H9 (cell line): Measurements from ENCODE around the gene PER2. TPM values are rescaled to one million over a fixed set of nuclear protein-coding genes. Genes with fewer than 3 reads are reported as not detected.

Experiments
- DNase-seq: peaks from one replicate; pipeline ENCODE4 v3.0.0-alpha.2; 2017
- H2AFZ ChIP-seq: one replicate; pipeline ENCODE4 v1.6.1; 2013; ENCODE audit warnings: mild to moderate bottlenecking, low read length, control low read depth, moderate library complexity
- H2AK5ac ChIP-seq: 2 replicates; pipeline ENCODE4 v1.6.1; 2013; ENCODE audit warnings: low read length, control low read depth, mixed read lengths; ENCODE audit not compliant: insufficient read length
- H2BK120ac ChIP-seq: one replicate; pipeline ENCODE4 v1.6.1; 2013; ENCODE audit warnings: low read depth, mild to moderate bottlenecking, low read length, control low read depth, inconsistent platforms; ENCODE audit not compliant: poor library complexity, severe bottlenecking
- H2BK12ac ChIP-seq: 2 replicates; pipeline ENCODE4 v1.6.1; 2013; ENCODE audit warnings: low read length, control low read depth, mixed read lengths, low read depth; ENCODE audit not compliant: insufficient read length
- H2BK15ac ChIP-seq: 2 replicates; pipeline ENCODE4 v1.6.1; 2013; ENCODE audit warnings: low read depth, low read length, control low read depth
- H2BK20ac ChIP-seq: one replicate; pipeline ENCODE4 v1.6.1; 2013; ENCODE audit warnings: low read depth, mild to moderate bottlenecking, low read length, control low read depth, inconsistent platforms; ENCODE audit not compliant: poor library complexity, severe bottlenecking
- H2BK5ac ChIP-seq: 2 replicates; pipeline ENCODE4 v1.6.1; 2013; ENCODE audit warnings: low read length, control low read depth, mixed read lengths; ENCODE audit not compliant: insufficient read length
- H3K14ac ChIP-seq: 2 replicates; pipeline ENCODE4 v1.6.1; 2013; ENCODE audit warnings: low read length, control low read depth; ENCODE audit not compliant: insufficient read depth
- H3K18ac ChIP-seq: 2 replicates; pipeline ENCODE4 v1.6.1; 2013; ENCODE audit warnings: low read depth, mild to moderate bottlenecking, mixed read lengths, low read length, control low read depth; ENCODE audit not compliant: insufficient read length
- H3K23ac ChIP-seq: 2 replicates; pipeline ENCODE4 v1.6.1; 2013; ENCODE audit warnings: low read length, control low read depth, mixed read lengths, low read depth; ENCODE audit not compliant: insufficient read length
- H3K23me2 ChIP-seq: 2 replicates; pipeline ENCODE4 v1.6.1; 2013; ENCODE audit warnings: low read depth, mild to moderate bottlenecking, mixed read lengths, low read length, control low read depth; ENCODE audit not compliant: insufficient read length, poor library complexity, severe bottlenecking
- H3K27ac ChIP-seq: 2 replicates; pipeline ENCODE4 v1.5.1; 2013; ENCODE audit warnings: low read length, control low read depth, mixed read lengths, low read depth; ENCODE audit not compliant: insufficient read length
- H3K27me3 ChIP-seq: 2 replicates; pipeline ENCODE4 v1.6.1; 2013; ENCODE audit warnings: low read length, control low read depth, inconsistent platforms; ENCODE audit not compliant: insufficient read depth
- H3K4ac ChIP-seq: 2 replicates; pipeline ENCODE4 v1.6.1; 2013; ENCODE audit warnings: low read depth, mild to moderate bottlenecking, control low read depth, inconsistent platforms, low read length, moderate library complexity
- H3K4me1 ChIP-seq: 2 replicates; pipeline ENCODE4 v1.6.1; 2013; ENCODE audit warnings: low read length, control low read depth, inconsistent platforms; ENCODE audit not compliant: insufficient read depth
- H3K4me2 ChIP-seq: 2 replicates; pipeline ENCODE4 v1.6.1; 2013; ENCODE audit warnings: low read length, control low read depth, mixed read lengths; ENCODE audit not compliant: insufficient read length, insufficient read depth
- H3K56ac ChIP-seq: 2 replicates; pipeline ENCODE4 v1.6.1; 2013; ENCODE audit warnings: low read depth, mild to moderate bottlenecking, mixed read lengths, low read length, control low read depth; ENCODE audit not compliant: insufficient read length
- H3K79me1 ChIP-seq: 2 replicates; pipeline ENCODE4 v1.6.1; 2013; ENCODE audit warnings: low read depth, mild to moderate bottlenecking, moderate library complexity, low read length, control low read depth, inconsistent platforms; ENCODE audit not compliant: insufficient read depth, poor library complexity, severe bottlenecking
- H3K79me2 ChIP-seq: 2 replicates; pipeline ENCODE4 v1.6.1; 2013; ENCODE audit warnings: low read length, control low read depth, inconsistent platforms; ENCODE audit not compliant: insufficient read depth
- H3K9ac ChIP-seq: 2 replicates; pipeline ENCODE4 v1.6.1; 2013; ENCODE audit warnings: low read length, control low read depth, mixed read lengths; ENCODE audit not compliant: insufficient read length; ENCODE audit errors: extremely low read depth
- H3K9me3 ChIP-seq: one replicate; pipeline ENCODE4 v1.6.1; 2013; ENCODE audit warnings: low read depth, low read length, inconsistent platforms; ENCODE audit not compliant: control insufficient read depth
- H3T11ph ChIP-seq: one replicate; pipeline ENCODE4 v1.6.1; 2013; ENCODE audit warnings: mild to moderate bottlenecking, low read length, control low read depth, inconsistent platforms
- H4K20me1 ChIP-seq: one replicate; pipeline ENCODE4 v1.6.1; 2013; ENCODE audit not compliant: control insufficient read depth, insufficient read length, insufficient read depth
- H4K5ac ChIP-seq: 2 replicates; pipeline ENCODE4 v1.6.1; 2013; ENCODE audit warnings: low read depth, mild to moderate bottlenecking, mixed read lengths, low read length, control low read depth; ENCODE audit not compliant: insufficient read length
- H4K8ac ChIP-seq: replicated peaks from 2 replicates; pipeline ENCODE4 v1.6.1; 2013; ENCODE audit warnings: low read length, control low read depth, mixed read lengths, low read depth; ENCODE audit not compliant: insufficient read length
- H4K91ac ChIP-seq: 2 replicates; pipeline ENCODE4 v1.6.1; 2013; ENCODE audit warnings: low read depth, mild to moderate bottlenecking, moderate library complexity, mixed read lengths, low read length, control low read depth; ENCODE audit not compliant: insufficient read length
- H3K27ac Mint-ChIP-seq, 3 experiments: 2 replicates in 2 of 3; 3 replicates in 1 of 3; pipeline ENCODE4 v1.8.0; 2020 to 2021; ENCODE audit warnings: mixed read lengths in 3 of 3, mild to moderate bottlenecking in 1 of 3, moderate library complexity in 1 of 3
- H3K27me3 Mint-ChIP-seq: 2 replicates; pipeline ENCODE4 v1.8.0; 2021; ENCODE audit warnings: low read depth, mild to moderate bottlenecking, moderate library complexity, mixed read lengths
- H3K36me3 Mint-ChIP-seq, 3 experiments: 2 replicates in 2 of 3; 3 replicates in 1 of 3; pipeline ENCODE4 v1.8.0; 2020 to 2021; ENCODE audit warnings: low read depth in 3 of 3, mixed read lengths in 3 of 3; ENCODE audit not compliant: insufficient read depth in 1 of 3
- H3K4me1 Mint-ChIP-seq, 2 experiments: 2 replicates each; pipeline ENCODE4 v1.8.0; 2020; ENCODE audit warnings: mixed read lengths in 2 of 2
- H3K4me3 Mint-ChIP-seq, 2 experiments: 2 replicates in 1 of 2; 3 replicates in 1 of 2; pipeline ENCODE4 v1.8.0; 2020 to 2021; ENCODE audit warnings: mild to moderate bottlenecking in 2 of 2, mixed read lengths in 2 of 2, moderate library complexity in 1 of 2
- H3K9me3 Mint-ChIP-seq, 2 experiments: 2 replicates in 1 of 2; 3 replicates in 1 of 2; pipeline ENCODE4 v1.8.0; 2020; ENCODE audit warnings: mild to moderate bottlenecking in 2 of 2, mixed read lengths in 2 of 2, moderate library complexity in 1 of 2
- CTCF ChIP-seq: fragments of 200-600 bp; sonication (generic); conservative IDR thresholded peaks from 3 replicates; pipeline ENCODE4 v1.8.0; 2021; ENCODE audit warnings: antibody characterized with exemption, mild to moderate bottlenecking
- WGBS: extraction: QIAGEN DNeasy Blood & Tissue Kit; methylation state at CpG from one replicate; pipeline ENCODE4 v1.1.7; 2013; ENCODE audit warnings: missing lambda C conversion rate, low lambda C conversion rate, mixed read lengths; ENCODE audit not compliant: insufficient read length; ENCODE audit errors: extremely low coverage; 5-methylcytosine and 5-hydroxymethylcytosine counted together
- total RNA-seq: library from RNA; stranded (reverse); gene quantifications from 2 replicates; pipeline ENCODE4 v1.2.1, GENCODE V29; 2021

Gene PER2
- total RNA-seq, 1 experiment from 2014 or later = 12.9 TPM

GRCh38 chr2:238270606-238271005 lies 17.8 kb downstream of the PER2 start:
- no peaks in the 10 kb centered on the region for H3K9me3 ChIP-seq
- no peak overlapping the region for H2BK12ac ChIP-seq
- H3K4me2 ChIP-seq = no peak overlapping the region
- H3K18ac ChIP-seq = no peak overlapping the region
- Mint-ChIP-seq H3K4me1 (no peaks in the 10 kb centered on the region), H3K27me3 (no peaks in the 10 kb centered on the region), H3K4me3 (no peak overlapping the region), H3K36me3 (peaks cover 3 to 36% (median 26%) of the 10 kb centered on the region in 3 experiments; a peak in 6 of 7 replicates), H3K27ac (no peak overlapping the region), H3K9me3 (no peaks in the 10 kb centered on the region)
- no peak overlapping the region for H4K91ac ChIP-seq
- no peak overlapping the region for H2BK20ac ChIP-seq
- H2AFZ ChIP-seq = no peak overlapping the region
- H2BK15ac ChIP-seq = no peak overlapping the region
- no peak overlapping the region for H3K4ac ChIP-seq
- no peak overlapping the region for H3K14ac ChIP-seq
- H3K9ac ChIP-seq = no peak overlapping the region
- no peak for DNase-seq
- H3K79me2 ChIP-seq = no peaks in the 10 kb centered on the region
- no peaks in the 10 kb centered on the region for H3K27me3 ChIP-seq
- no peaks in the 10 kb centered on the region for H3K79me1 ChIP-seq
- H2AK5ac ChIP-seq = no peak overlapping the region
- H3K23ac ChIP-seq = no peak overlapping the region
- H2BK120ac ChIP-seq = no peak overlapping the region
- no peaks in the 10 kb centered on the region for H3K23me2 ChIP-seq
- H4K20me1 ChIP-seq = no peaks in the 10 kb centered on the region
- WGBS = no CpG with 5 or more reads among the region's 9 CpGs
- no peak overlapping the region for H3T11ph ChIP-seq
- H2BK5ac ChIP-seq = no peak overlapping the region
- no peak overlapping the region for H3K56ac ChIP-seq
- no peak overlapping the region for H4K5ac ChIP-seq
- no peaks in the 10 kb centered on the region for H3K4me1 ChIP-seq
- TF ChIP-seq CTCF = no peak
- no peak overlapping the region for H3K27ac ChIP-seq
- H4K8ac ChIP-seq = no peak overlapping the region
